Cardiac muscle cell (in vitro differentiated cells and primary cell): ENCODE measurements around the gene HEATR3. TPM values are rescaled to one million over a fixed set of nuclear protein-coding genes. Genes with fewer than 3 reads are reported as not detected.
"Not testable (repeated sequence)": the region's sequence is repeated elsewhere in the genome, so short reads cannot be mapped to it uniquely, and the experiment has no call there.

Source experiments
- DNase-seq, 2 donors: peaks; one replicate each; pipeline versions ENCODE4 v3.0.0 to v3.0.0-alpha.2; 2010 to 2017; ENCODE audit warnings: low read depth in 1 of 2, low spot score in 1 of 2
- H3K27ac ChIP-seq: fragments of 200-600 bp; sonication (generic); 2 replicates; pipeline ENCODE4 v1.5.1; 2016
- H3K27me3 ChIP-seq: fragments of 200-600 bp; sonication (generic); 2 replicates; pipeline ENCODE4 v1.6.0; 2016; ENCODE audit warnings: control low read depth
- H3K36me3 ChIP-seq: fragments of 200-600 bp; sonication (generic); 2 replicates; pipeline ENCODE4 v1.5.1; 2016; ENCODE audit warnings: control low read depth
- H3K4me1 ChIP-seq: fragments of 200-600 bp; sonication (generic); 2 replicates; pipeline ENCODE4 v1.8.1; 2017; ENCODE audit warnings: low read depth, mild to moderate bottlenecking, mixed run types
- H3K4me3 ChIP-seq: fragments of 200-600 bp; sonication (generic); 2 replicates; pipeline ENCODE4 v1.5.1; 2016; ENCODE audit warnings: mild to moderate bottlenecking
- H3K9me3 ChIP-seq: fragments of 200-600 bp; sonication (generic); 2 replicates; pipeline ENCODE4 v1.5.1; 2017; ENCODE audit warnings: low read depth, mild to moderate bottlenecking, control low read depth
- polyA plus RNA-seq: library from polyadenylated mRNA; unstranded; fragments of >200 nt; fragmentation: Nextera tagmentation; extraction: Ambion mirVana; gene quantifications from 2 replicates; pipeline ENCODE4 v1.2.1, GENCODE V29; 2016
- total RNA-seq: library from RNA; depleted of rRNA; stranded (reverse); fragments of >200 nt; gene quantifications from 2 replicates; pipeline ENCODE4 v1.2.3, GENCODE V29; 2016
- TF ChIP-seq, protein P1 (sequence below): IDR thresholded peaks from 2 replicates; pipeline ENCODE4 v1.5.1; 2012; ENCODE audit warnings: low read depth, mild to moderate bottlenecking, low read length

Gene HEATR3
- total and polyA plus RNA-seq, 2 experiments from 2014 or later = 10.7 to 23.9 TPM

DNA sequence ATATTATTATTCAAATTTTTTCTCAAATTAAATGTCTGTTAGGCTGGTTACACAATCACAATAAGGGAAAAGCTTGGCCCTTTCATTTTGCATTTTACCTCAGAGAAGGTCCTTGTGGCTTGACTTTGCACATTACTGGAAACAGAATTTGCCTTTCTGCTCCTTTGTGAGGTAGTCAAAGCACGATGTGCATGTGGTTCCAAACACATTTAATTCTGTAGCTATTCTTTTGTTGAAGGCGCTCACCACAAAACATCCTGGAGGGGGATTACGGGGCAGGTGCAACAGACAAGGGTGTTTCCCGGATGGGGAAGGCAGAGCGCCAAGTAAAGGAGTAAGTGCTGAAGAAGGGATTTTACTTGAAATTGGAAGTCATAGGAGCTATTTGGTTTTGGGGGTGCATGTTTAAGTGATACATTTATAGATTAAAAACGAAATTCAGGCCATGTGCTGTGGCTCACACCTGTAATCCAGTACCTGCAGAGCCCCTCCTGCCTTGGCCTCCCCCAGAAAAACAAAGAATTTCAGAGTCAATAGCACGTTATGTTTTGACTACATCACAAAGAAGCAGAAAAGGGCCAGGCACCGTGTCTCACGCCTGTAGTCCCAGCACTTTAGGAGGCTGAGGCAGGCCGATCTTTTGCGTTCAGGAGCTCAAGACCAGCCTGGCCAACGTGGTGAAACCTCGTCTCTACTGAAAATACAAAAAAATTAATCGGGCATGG is 56.1 kb downstream of the HEATR3 start:
- DNase-seq = no peak
- no peaks in the 10 kb centered on the region for H3K4me1 ChIP-seq
- H3K9me3 ChIP-seq = no peaks in the 10 kb centered on the region
- H3K27me3 ChIP-seq = no peaks in the 10 kb centered on the region
- no peak overlapping the region for H3K4me3 ChIP-seq
- TF ChIP-seq, protein P1, sequence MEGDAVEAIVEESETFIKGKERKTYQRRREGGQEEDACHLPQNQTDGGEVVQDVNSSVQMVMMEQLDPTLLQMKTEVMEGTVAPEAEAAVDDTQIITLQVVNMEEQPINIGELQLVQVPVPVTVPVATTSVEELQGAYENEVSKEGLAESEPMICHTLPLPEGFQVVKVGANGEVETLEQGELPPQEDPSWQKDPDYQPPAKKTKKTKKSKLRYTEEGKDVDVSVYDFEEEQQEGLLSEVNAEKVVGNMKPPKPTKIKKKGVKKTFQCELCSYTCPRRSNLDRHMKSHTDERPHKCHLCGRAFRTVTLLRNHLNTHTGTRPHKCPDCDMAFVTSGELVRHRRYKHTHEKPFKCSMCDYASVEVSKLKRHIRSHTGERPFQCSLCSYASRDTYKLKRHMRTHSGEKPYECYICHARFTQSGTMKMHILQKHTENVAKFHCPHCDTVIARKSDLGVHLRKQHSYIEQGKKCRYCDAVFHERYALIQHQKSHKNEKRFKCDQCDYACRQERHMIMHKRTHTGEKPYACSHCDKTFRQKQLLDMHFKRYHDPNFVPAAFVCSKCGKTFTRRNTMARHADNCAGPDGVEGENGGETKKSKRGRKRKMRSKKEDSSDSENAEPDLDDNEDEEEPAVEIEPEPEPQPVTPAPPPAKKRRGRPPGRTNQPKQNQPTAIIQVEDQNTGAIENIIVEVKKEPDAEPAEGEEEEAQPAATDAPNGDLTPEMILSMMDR = no peak
- H3K27ac ChIP-seq = no peak overlapping the region
- no peaks in the 10 kb centered on the region for H3K36me3 ChIP-seq

DNA sequence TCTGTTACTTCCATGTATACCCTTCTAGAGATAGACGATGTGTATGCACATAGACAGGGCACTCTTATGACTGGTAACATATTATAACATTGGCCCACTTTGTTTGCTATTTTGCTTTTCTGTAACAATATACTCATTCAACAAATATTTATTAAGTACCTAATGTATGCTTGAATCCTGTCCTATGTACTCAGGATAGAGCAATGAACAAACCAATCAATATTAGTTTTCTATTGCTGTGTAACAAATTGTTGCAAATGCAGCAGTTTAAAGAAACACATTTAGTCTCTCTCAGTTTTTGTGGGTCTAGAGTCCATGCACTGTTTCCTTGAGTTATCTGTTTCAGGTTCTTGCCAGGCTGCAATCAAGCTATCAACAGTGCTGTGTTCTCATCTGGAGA is 57.6 kb downstream of the HEATR3 start:
- no peak for DNase-seq
- TF ChIP-seq, protein P1 = no peak
- no peak overlapping the region for H3K4me3 ChIP-seq
- H3K9me3 ChIP-seq = no peaks in the 10 kb centered on the region
- H3K36me3 ChIP-seq = no peaks in the 10 kb centered on the region
- no peaks in the 10 kb centered on the region for H3K27me3 ChIP-seq
- H3K27ac ChIP-seq = no peak overlapping the region
- H3K4me1 ChIP-seq = no peaks in the 10 kb centered on the region

DNA sequence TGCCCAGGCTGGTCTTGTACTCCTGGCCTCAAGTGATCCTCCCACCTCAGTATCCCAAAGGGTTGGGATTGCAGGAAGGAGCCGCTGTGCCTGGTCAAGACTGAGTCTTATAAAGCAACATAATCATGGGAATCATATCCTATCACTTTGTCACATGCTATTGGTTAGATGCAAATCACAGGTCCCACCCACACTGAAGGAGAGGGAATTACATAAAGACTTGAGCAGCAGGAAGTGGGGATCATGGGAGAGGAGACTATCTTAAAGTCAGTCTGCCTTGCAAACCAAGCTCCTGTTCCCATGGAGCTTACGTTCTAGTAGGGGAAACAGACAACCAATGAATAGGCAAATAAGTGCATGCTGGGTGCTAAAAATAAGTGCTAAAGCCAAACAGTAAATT is 59.0 kb downstream of the HEATR3 start:
- Histone ChIP-seq H3K4me1 (no peaks in the 10 kb centered on the region), H3K27ac (no peak overlapping the region), H3K9me3 (no peaks in the 10 kb centered on the region), H3K36me3 (no peaks in the 10 kb centered on the region), H3K27me3 (no peaks in the 10 kb centered on the region), H3K4me3 (no peak overlapping the region)
- TF ChIP-seq, protein P1 = no peak
- no peak for DNase-seq

DNA sequence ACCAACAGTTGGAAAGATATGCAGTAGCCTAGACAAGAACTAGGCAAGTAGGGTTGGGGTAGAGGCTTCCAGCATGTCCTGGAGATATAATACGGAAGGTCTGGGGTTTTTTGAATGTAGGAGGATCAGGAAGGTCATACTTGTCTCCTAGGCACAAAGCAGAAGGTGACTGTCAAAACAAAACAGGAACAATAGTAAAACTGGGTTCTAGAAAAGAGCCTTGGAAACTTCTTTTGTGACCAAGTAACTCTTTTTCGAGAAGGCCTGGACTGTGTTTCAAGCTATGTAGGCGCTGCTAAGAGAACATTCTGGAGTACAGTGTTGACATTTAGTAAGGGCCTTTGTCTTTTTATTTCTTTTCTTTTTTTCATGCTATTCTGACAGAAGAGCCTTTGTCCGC is 60.4 kb downstream of the HEATR3 start:
- DNase-seq = no peak
- Histone ChIP-seq H3K9me3 (no peaks in the 10 kb centered on the region), H3K4me1 (no peaks in the 10 kb centered on the region), H3K4me3 (no peak overlapping the region), H3K27ac (no peak overlapping the region), H3K27me3 (no peaks in the 10 kb centered on the region), H3K36me3 (no peaks in the 10 kb centered on the region)
- TF ChIP-seq, protein P1 = no peak

DNA sequence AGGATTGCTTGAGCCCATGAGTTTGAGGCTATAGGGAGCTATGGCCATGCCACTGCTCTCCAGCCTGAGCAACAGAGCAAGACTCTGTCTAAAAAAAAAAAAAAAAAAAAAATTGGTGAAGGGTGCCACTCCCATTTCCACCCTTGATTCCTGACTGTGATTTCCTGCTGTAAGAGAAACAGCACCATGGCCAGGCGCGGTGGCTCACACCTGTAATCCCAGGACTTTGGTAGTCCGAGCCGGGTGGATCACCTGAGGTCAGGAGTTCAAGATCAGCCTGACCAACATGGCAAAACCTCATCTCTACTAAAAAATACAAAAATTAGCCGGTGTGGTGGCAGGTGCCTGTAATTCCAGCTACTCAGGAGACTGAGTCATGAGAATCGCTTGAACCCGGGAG is 66.8 kb downstream of the HEATR3 start:
- not testable (repeated sequence) for H3K27ac ChIP-seq, H3K4me1 ChIP-seq, H3K4me3 ChIP-seq, H3K9me3 ChIP-seq, H3K36me3 ChIP-seq, H3K27me3 ChIP-seq, DNase-seq

DNA sequence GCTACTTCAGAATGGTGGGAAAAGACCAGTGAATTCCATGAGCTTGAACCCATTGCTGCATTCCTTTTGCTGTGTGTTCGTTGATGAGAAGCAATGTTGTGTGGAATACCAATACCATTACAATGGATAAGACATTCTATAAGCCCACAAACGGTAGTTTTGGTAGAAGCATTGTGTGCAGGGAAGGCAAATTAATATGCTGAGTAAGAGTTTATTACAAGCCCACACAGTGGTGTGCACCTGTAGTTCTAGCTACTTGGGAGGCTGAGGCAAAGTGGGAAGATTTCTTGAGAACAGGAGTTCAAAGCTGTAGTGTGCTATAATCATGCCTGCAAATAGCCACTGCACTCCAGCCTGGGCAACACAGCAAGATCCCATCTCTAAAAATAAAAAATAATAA is 67.4 kb downstream of the HEATR3 start:
- Histone ChIP-seq H3K9me3 (no peaks in the 10 kb centered on the region), H3K27ac (no peak overlapping the region), H3K4me3 (no peak overlapping the region), H3K4me1 (no peaks in the 10 kb centered on the region), H3K27me3 (no peaks in the 10 kb centered on the region), H3K36me3 (no peaks in the 10 kb centered on the region)
- TF ChIP-seq, protein P1 = no peak
- no peak for DNase-seq
